Activated CD4-positive, alpha-beta T cell treated with anti-CD3 and anti-CD28 coated beads for 24 hours (primary cell): ENCODE measurements around the gene ABCG4.
"Not testable (repeated sequence)": the region's sequence is repeated elsewhere in the genome, so short reads cannot be mapped to it uniquely, and the experiment has no call there.

Experiments
- DNase-seq, 2 donors: peaks; one replicate each; pipeline ENCODE4 v3.0.0-alpha.2; 2020; ENCODE audit warnings: low read depth in 2 of 2

Gene ABCG4

GRCh38 chr11:119115484-119116234 is 33.2 kb upstream of the ABCG4 start:
- DNase-seq = no peak

- no peak for DNase-seq
Observed at GRCh38 chr11:119116235-119116594, 32.6 kb upstream of the ABCG4 start.

GRCh38 chr11:119116601-119117000 is 32.3 kb upstream of the ABCG4 start:
- no peak for DNase-seq

- DNase-seq = no peak
Observed at GRCh38 chr11:119117004-119117706, 31.7 kb upstream of the ABCG4 start.

- DNase-seq = no peak
Observed at GRCh38 chr11:119118227-119118626, 30.6 kb upstream of the ABCG4 start.

GRCh38 chr11:119118946-119119345 is 29.9 kb upstream of the ABCG4 start:
- no peak for DNase-seq

- DNase-seq = no peak
Observed at GRCh38 chr11:119120639-119121007, 28.2 kb upstream of the ABCG4 start.

GRCh38 chr11:119121008-119121810 is 27.6 kb upstream of the ABCG4 start, which contains the start of gene HINFP:
Gene HINFP, plus strand, starts transcription at chr11:119121580. Its CDS starts 5,365 bp downstream, at chr11:119126945.
- peak; percentile 100 for DNase-seq

- DNase-seq = no peak
Observed at GRCh38 chr11:119121811-119122124, 27.1 kb upstream of the ABCG4 start.

GRCh38 chr11:119125821-119126220 is 23.0 kb upstream of the ABCG4 start:
- no peak for DNase-seq

GRCh38 chr11:119126675-119127268 is 22.1 kb upstream of the ABCG4 start:
- no peak for DNase-seq

GRCh38 chr11:119130662-119131061 is 18.2 kb upstream of the ABCG4 start:
- no peak for DNase-seq

GRCh38 chr11:119134389-119134978 is 14.4 kb upstream of the ABCG4 start:
- no peak for DNase-seq

- DNase-seq = not testable (repeated sequence)
Observed at GRCh38 chr11:119139276-119139675, 9.6 kb upstream of the ABCG4 start.

GRCh38 chr11:119144825-119145486 is 3.9 kb upstream of the ABCG4 start:
- no peak for DNase-seq

GRCh38 chr11:119145551-119145950 is 3.3 kb upstream of the ABCG4 start:
- no peak for DNase-seq

- no peak for DNase-seq
Observed at GRCh38 chr11:119147604-119148333, 1.1 kb upstream of the ABCG4 start.

GRCh38 chr11:119148720-119149017 is 183 bp upstream of the ABCG4 start:
- no peak for DNase-seq

- no peak for DNase-seq
Observed at GRCh38 chr11:119149786-119150275, 979 bp downstream of the ABCG4 start.

- no peak for DNase-seq
Observed at GRCh38 chr11:119152043-119152442, 3.2 kb downstream of the ABCG4 start.

- DNase-seq = no peak
Observed at GRCh38 chr11:119152604-119153003, 3.8 kb downstream of the ABCG4 start.
